ENCODE data around the gene CCDC88C.

- no peak for TF ChIP-seq POLR2A (IDR thresholded peaks at IDR 0.05; ENCODE audit: low read length)
- no peak for TF ChIP-seq RFX5 (IDR thresholded peaks at IDR 0.05)
Measured at GRCh38 chr14:91396013-91396660, 21.5 kb downstream of the CCDC88C start.

Measured in A549 (cell line).